KMS-11 (cell line): ENCODE data around the gene ZNF460.

Experiments used
- H2AFZ ChIP-seq: fragments of 200-600 bp; sonication (generic); 2 replicates; pipeline ENCODE4 v1.6.1; 2016; ENCODE audit warnings: antibody characterized with exemption, mixed run types, low read depth
- H3K27ac ChIP-seq: fragments of 200-600 bp; sonication (generic); 2 replicates; pipeline ENCODE4 v1.6.1; 2016; ENCODE audit warnings: mild to moderate bottlenecking, mixed run types
- H3K27me3 ChIP-seq: fragments of 200-600 bp; sonication (generic); 2 replicates; pipeline ENCODE4 v1.6.1; 2017; ENCODE audit warnings: mild to moderate bottlenecking, low read depth, mixed run types, moderate library complexity; ENCODE audit not compliant: insufficient read depth
- H3K36me3 ChIP-seq: fragments of 200-600 bp; sonication (generic); 2 replicates; pipeline ENCODE4 v1.6.1; 2017; ENCODE audit warnings: mild to moderate bottlenecking, mixed run types; ENCODE audit not compliant: insufficient read depth
- H3K4me1 ChIP-seq: fragments of 200-600 bp; sonication (generic); 2 replicates; pipeline ENCODE4 v1.6.1; 2016; ENCODE audit warnings: mild to moderate bottlenecking, low read depth, mixed run types; ENCODE audit not compliant: poor library complexity, severe bottlenecking
- H3K4me2 ChIP-seq: fragments of 200-600 bp; sonication (generic); 2 replicates; pipeline ENCODE4 v1.7.0; 2016; ENCODE audit warnings: mild to moderate bottlenecking, mixed run types
- H3K4me3 ChIP-seq: fragments of 200-600 bp; sonication (generic); IDR thresholded peaks from 2 replicates; pipeline ENCODE4 v1.6.1; 2017; ENCODE audit warnings: low read depth, low read length, mixed read lengths; ENCODE audit not compliant: insufficient read depth
- H3K79me2 ChIP-seq: fragments of 200-600 bp; sonication (generic); 2 replicates; pipeline ENCODE4 v1.6.1; 2016; ENCODE audit warnings: low read depth, mixed run types; ENCODE audit not compliant: insufficient read depth
- H3K9ac ChIP-seq: fragments of 200-600 bp; sonication (generic); 2 replicates; pipeline ENCODE4 v1.6.1; 2016; ENCODE audit warnings: mild to moderate bottlenecking, mixed run types
- H4K20me1 ChIP-seq: fragments of 200-600 bp; sonication (generic); 2 replicates; pipeline ENCODE4 v1.6.1; 2016; ENCODE audit warnings: mild to moderate bottlenecking, mixed run types; ENCODE audit not compliant: insufficient read depth
- TF ChIP-seq, protein P1 (sequence below): fragments of 200-600 bp; sonication (generic); conservative IDR thresholded peaks from 2 replicates; pipeline ENCODE4 v1.6.1; 2017; ENCODE audit warnings: low read depth, mild to moderate bottlenecking, antibody characterized with exemption, low read length, moderate library complexity, mixed read lengths

The ZNF460 gene

DNA sequence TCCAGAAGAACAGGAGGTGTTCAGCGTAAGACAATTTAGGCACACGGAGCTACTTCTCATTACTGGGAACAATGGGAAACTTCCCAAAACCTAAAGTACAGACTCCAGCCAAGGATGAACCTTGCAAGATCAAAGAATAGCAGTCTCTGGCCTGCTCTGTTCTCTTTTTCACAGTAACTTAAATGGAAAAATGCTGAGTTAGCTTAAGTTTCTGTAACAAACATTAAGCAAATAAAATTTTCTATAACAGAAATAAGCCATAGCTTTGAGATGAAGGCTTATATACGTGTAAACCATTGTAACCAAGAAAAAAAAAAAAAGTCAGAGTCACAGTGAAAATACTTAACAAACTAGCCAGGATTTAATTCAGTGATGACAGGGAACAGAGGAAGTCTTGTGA lies 18.2 kb upstream of the ZNF460 start:
- Histone ChIP-seq H3K79me2 (no peaks in the 10 kb centered on the region), H2AFZ (no peak overlapping the region), H3K27me3 (no peaks in the 10 kb centered on the region), H3K27ac (no peak overlapping the region), H3K4me3 (no peak overlapping the region), H4K20me1 (no peaks in the 10 kb centered on the region), H3K36me3 (no peaks in the 10 kb centered on the region), H3K9ac (no peak overlapping the region), H3K4me1 (no peaks in the 10 kb centered on the region), H3K4me2 (no peak overlapping the region)
- TF ChIP-seq, protein P1, sequence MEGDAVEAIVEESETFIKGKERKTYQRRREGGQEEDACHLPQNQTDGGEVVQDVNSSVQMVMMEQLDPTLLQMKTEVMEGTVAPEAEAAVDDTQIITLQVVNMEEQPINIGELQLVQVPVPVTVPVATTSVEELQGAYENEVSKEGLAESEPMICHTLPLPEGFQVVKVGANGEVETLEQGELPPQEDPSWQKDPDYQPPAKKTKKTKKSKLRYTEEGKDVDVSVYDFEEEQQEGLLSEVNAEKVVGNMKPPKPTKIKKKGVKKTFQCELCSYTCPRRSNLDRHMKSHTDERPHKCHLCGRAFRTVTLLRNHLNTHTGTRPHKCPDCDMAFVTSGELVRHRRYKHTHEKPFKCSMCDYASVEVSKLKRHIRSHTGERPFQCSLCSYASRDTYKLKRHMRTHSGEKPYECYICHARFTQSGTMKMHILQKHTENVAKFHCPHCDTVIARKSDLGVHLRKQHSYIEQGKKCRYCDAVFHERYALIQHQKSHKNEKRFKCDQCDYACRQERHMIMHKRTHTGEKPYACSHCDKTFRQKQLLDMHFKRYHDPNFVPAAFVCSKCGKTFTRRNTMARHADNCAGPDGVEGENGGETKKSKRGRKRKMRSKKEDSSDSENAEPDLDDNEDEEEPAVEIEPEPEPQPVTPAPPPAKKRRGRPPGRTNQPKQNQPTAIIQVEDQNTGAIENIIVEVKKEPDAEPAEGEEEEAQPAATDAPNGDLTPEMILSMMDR: no peak

DNA sequence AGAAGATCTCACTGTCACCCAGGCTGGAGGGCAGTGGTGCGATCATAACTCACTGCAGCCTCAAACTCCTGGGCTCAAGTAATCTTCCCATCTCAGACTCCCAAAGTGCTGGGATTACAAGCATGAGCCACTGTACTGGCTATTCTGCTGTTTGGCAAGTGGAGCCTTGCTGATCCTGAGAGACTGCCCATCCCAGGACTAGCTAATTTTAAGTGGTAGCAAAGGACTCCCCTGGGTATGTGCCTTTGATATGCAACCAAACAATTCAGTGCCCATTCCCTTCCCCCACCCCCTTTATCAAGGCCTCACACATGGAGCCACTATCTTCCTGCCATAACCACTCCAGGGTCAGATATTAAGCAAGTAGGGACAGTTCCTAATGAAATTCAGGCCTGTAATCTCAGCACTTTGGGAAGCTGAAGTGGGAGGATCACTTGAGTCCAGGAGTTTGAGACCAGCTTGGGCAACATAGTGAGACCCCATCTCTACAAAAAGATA lies 17.0 kb upstream of the ZNF460 start:
- Histone ChIP-seq H2AFZ (no peak overlapping the region), H3K79me2 (no peaks in the 10 kb centered on the region), H3K9ac (no peak overlapping the region), H3K4me1 (no peaks in the 10 kb centered on the region), H4K20me1 (no peaks in the 10 kb centered on the region), H3K27ac (no peak overlapping the region), H3K36me3 (no peaks in the 10 kb centered on the region), H3K4me3 (no peak overlapping the region), H3K27me3 (no peaks in the 10 kb centered on the region), H3K4me2 (no peak overlapping the region)
- TF ChIP-seq, protein P1: no peak

DNA sequence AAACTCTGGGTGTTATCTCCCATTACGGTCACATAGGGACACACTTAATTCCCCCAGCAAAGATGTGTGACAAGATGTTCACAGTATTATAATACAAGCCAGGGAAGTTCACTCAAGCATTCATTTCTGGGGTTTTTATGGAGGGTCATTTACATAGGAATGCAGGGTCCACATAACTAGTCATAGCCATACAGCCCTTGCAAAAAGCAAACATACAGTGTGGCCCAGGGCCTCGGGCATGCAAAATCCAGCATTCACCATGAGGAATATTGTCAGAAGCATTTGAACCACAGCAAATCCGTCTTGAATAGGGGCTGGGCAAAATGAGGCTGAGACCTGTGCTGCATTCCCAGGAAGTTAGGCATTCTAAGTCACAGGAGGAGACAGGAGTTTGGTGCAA lies 13.0 kb upstream of the ZNF460 start:
- Histone ChIP-seq H2AFZ (no peak overlapping the region), H3K4me3 (no peak overlapping the region), H3K79me2 (no peaks in the 10 kb centered on the region), H3K4me1 (no peaks in the 10 kb centered on the region), H3K4me2 (no peak overlapping the region), H3K27ac (no peak overlapping the region), H3K27me3 (no peaks in the 10 kb centered on the region), H3K9ac (no peak overlapping the region), H4K20me1 (no peaks in the 10 kb centered on the region), H3K36me3 (no peaks in the 10 kb centered on the region)
- TF ChIP-seq, protein P1: no peak

DNA sequence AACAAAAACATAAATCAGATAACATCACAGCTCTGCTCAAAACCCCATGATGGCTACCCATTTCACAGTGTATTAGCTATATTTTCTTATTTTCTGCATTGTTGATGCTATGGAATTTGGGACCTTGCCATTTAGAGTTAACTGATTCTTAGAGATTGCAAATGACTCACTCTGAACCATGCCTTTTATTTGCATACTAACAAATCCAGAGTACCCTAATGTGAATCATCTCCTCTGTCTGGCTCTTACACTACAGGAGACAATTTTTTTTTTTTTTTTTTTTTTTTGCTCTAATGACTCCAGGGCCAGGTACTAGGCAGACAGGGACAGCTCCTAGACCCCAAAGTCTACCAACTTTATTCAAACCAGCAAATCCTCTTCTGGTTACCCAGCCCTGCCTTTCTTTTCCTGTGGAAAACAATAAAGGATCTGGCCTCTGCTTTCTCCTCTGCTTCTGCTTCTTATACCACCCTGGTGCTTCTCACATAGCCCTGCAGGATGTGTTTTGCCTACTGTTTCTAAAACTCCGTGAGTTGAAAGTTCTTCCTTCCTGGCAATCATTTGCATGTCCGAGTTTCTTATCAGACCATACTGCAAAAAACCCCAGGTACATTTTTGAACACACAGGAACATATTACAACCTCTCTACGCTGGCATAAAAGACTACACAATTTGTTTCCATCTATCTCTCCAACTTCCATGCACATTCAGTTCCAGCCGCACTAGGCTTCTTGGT lies 10.6 kb upstream of the ZNF460 start:
- H4K20me1 ChIP-seq: no peaks in the 10 kb centered on the region
- no peaks in the 10 kb centered on the region for H3K36me3 ChIP-seq
- TF ChIP-seq, protein P1: no peak
- no peak overlapping the region for H3K27ac ChIP-seq
- H3K27me3 ChIP-seq: no peaks in the 10 kb centered on the region
- no peak overlapping the region for H3K9ac ChIP-seq
- H3K79me2 ChIP-seq: no peaks in the 10 kb centered on the region
- no peak overlapping the region for H3K4me3 ChIP-seq
- no peak overlapping the region for H3K4me2 ChIP-seq
- H2AFZ ChIP-seq: no peak overlapping the region
- no peaks in the 10 kb centered on the region for H3K4me1 ChIP-seq
